ENCODE results near the gene AMDHD1. TPM values are rescaled to one million over a fixed set of nuclear protein-coding genes. Genes with fewer than 3 reads are reported as not detected.

AMDHD1 gene, protein sequence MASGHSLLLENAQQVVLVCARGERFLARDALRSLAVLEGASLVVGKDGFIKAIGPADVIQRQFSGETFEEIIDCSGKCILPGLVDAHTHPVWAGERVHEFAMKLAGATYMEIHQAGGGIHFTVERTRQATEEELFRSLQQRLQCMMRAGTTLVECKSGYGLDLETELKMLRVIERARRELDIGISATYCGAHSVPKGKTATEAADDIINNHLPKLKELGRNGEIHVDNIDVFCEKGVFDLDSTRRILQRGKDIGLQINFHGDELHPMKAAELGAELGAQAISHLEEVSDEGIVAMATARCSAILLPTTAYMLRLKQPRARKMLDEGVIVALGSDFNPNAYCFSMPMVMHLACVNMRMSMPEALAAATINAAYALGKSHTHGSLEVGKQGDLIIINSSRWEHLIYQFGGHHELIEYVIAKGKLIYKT
- 1.6 to 2.8 TPM (median 2.3 TPM) in 5 replicates for total RNA-seq (2022; extraction: Qiagen RNA extraction)

DNA sequence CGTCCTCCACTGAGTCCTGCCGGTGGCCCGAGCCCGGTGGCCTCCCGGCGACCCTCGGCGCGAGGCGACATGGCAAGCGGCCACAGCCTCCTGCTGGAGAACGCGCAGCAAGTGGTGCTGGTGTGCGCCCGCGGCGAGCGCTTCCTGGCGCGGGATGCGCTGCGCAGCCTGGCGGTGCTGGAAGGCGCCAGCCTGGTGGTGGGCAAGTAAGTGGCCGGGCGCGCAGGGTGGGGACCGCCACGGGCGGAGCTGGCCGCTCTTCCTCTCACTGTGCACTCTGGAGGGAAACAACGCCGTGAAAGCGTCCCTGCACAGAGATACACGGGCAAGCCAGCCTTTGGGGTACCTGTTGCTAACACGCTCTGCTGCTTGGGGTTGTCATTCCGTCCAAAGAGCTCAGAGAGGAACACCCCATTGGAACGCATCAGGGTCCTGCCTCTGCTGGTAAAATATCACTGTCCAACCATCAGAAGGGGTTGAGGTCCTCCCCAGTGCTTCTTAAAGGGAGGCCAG lies at the start of gene AMDHD1:
AMDHD1 (plus strand) TSS at position 2 of the 513 bp plus-strand sequence; CDS start at position 70, 68 bp downstream.

DNA sequence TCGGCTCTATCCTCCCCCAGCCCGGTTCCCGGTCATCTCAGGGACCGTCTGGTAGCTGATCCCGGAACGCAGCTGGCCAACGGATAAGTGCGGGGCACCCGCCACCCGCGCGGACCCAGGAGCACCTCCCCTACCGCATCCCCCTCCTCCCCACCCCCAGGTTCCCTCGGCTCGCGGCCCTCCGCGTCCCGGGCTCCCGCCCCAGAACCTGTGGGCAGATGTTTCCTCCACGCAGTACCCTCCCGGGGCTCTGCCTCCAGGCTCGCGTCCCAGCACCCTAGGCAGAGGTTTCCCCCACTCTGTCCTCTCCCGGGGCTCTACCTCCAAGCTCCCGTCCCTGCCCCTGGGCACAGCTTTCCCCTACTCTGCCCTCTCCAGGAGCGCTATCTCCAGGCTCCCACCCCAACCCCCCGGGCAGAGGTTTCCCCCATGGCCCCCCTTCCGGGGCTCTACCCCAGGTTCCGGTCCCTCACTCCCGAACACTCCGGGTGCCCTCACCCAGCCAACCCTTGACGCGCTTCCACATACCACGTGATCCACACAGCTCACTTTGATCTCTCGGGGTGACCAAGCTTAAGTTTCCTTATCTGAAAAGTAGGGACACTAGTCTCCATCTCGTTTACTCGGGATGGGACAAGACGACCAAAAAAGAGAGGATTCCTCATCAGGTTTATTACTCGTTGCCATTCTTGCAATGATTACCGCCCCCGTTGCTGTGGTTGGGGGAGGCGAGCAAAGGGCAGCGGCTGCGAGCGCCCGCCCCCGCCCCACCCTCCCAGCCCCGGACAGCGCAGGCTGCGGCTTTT lies 404 bp upstream of the AMDHD1 start, which contains the start of gene CCDC38:
CCDC38 (minus strand) TSS at position 91 of the 806 bp plus-strand sequence. CDS start 6,105 bp downstream, outside the sequence.

DNA sequence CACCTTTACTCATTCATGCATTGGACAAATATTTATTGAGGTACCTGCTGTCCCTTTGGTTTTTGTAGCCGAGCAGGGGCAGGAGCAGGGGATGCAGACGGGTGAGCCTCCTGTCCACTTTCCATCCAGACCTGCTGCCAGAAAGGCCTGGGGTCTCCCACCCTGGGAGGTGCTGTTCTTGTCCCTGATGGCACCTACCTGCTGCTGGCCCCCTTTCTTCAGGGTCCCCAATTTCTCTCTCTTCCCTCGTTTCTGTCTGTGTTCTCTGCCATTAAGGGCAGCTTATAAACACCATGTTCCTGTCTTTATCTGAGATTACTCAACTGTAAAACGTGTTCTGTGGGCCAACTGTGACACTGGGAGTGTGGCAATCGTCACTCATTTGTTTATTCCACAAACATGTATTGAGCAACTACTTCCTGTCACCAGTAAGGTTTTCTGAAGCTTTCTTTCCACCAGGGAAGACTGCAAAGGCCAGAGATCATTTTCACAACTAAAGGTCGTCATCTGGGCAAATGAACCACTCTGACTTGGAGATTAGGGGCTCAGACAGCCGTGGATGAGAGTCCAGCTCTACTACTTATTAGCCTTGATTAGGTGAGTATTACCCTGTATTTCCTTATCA lies 53.0 kb downstream of the AMDHD1 start, which contains the start of gene HAL:
HAL (minus strand) TSS at position 311 of the 625 bp plus-strand sequence. CDS start 434 bp downstream, outside the sequence.

Other genes with a start within 250 kb of the AMDHD1 start
- 33.7 to 48.0 TPM (median 43.4 TPM) in 5 replicates for gene NTN4, start 152.6 kb upstream of the AMDHD1 start, total RNA-seq (2022; extraction: Qiagen RNA extraction)
- gene SNRPF, start 84.4 kb upstream of the AMDHD1 start, total RNA-seq (2022; extraction: Qiagen RNA extraction), result 103 to 197 TPM (median 114 TPM) in 5 replicates
- gene CCDC38, start 717 bp upstream of the AMDHD1 start, total RNA-seq (2022; extraction: Qiagen RNA extraction), result 0.06 to 0.15 TPM (median 0.10 TPM) in 5 replicates
- gene HAL, start 53.0 kb downstream of the AMDHD1 start, total RNA-seq (2022; extraction: Qiagen RNA extraction), result 0.39 to 0.99 TPM (median 0.76 TPM) in 5 replicates
- gene LTA4H, start 92.3 kb downstream of the AMDHD1 start, total RNA-seq (2022; extraction: Qiagen RNA extraction), result 99.6 to 112 TPM (median 106 TPM) in 5 replicates